Measurements from ENCODE around the gene UBE4A. TPM values are rescaled to one million over a fixed set of nuclear protein-coding genes. Genes with fewer than 3 reads are reported as not detected.
"Not testable (repeated sequence)": the region's sequence is repeated elsewhere in the genome, so short reads cannot be mapped to it uniquely, and the experiment has no call there.

The UBE4A gene
- total RNA-seq, 1 donor from 2014 or later = 16.1 TPM

DNA sequence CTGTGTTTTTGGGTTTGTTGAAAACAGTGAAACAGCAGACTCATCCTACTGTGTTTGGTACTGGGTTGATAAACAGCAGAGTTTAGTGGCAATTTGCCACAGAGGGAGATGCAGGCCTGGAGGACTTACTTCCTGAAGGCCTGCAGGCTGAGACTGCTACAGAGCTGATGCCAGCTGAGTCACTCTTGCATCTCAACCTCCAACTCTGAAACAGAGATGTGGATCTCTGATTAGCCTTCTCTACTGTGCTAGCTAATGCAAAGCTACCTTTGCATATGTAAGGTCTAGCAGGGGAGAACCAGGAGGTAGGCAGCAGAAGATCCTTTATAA lies 56.3 kb downstream of the UBE4A start:
- TF ChIP-seq, protein P1, sequence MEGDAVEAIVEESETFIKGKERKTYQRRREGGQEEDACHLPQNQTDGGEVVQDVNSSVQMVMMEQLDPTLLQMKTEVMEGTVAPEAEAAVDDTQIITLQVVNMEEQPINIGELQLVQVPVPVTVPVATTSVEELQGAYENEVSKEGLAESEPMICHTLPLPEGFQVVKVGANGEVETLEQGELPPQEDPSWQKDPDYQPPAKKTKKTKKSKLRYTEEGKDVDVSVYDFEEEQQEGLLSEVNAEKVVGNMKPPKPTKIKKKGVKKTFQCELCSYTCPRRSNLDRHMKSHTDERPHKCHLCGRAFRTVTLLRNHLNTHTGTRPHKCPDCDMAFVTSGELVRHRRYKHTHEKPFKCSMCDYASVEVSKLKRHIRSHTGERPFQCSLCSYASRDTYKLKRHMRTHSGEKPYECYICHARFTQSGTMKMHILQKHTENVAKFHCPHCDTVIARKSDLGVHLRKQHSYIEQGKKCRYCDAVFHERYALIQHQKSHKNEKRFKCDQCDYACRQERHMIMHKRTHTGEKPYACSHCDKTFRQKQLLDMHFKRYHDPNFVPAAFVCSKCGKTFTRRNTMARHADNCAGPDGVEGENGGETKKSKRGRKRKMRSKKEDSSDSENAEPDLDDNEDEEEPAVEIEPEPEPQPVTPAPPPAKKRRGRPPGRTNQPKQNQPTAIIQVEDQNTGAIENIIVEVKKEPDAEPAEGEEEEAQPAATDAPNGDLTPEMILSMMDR (IDR thresholded peaks at IDR 0.05; ENCODE audit: insufficient read depth, low read length, severe bottlenecking) = no peak
- H3K27me3 ChIP-seq (ENCODE audit: control insufficient read depth, insufficient read depth, low read length) = no peaks in the 10 kb centered on the region
- FAIRE-seq (no peak), DNase-seq (ENCODE audit: low read depth) (peak; percentile 75)
- peaks cover 4% of the 10 kb centered on the region for H3K36me3 ChIP-seq (ENCODE audit: control insufficient read depth, insufficient read depth, low read length)
- H3K4me3 ChIP-seq (ENCODE audit: low read depth, low read length) = no peak overlapping the region

DNA sequence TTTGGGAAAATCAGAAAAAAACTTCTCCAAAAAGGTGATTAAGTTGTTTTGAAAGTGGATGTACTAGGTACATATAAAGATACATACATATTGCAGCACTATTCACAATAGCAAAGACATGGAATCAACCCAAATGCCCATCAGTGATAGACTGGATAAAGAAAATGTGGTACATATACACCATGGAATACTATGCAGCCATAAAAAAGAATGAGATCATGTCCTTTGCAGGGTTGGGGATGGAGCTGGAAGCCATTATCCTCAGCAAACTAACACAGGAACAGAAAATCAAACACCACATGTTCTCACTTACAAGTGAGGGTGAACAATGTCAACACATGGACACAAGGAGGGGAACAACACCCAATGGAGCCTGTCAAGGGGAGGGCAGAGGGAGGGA lies 57.5 kb downstream of the UBE4A start:
- FAIRE-seq; H3K36me3 ChIP-seq (ENCODE audit: control insufficient read depth, insufficient read depth, low read length); DNase-seq (ENCODE audit: low read depth); H3K27me3 ChIP-seq (ENCODE audit: control insufficient read depth, insufficient read depth, low read length); H3K4me3 ChIP-seq (ENCODE audit: low read depth, low read length): not testable (repeated sequence)

DNA sequence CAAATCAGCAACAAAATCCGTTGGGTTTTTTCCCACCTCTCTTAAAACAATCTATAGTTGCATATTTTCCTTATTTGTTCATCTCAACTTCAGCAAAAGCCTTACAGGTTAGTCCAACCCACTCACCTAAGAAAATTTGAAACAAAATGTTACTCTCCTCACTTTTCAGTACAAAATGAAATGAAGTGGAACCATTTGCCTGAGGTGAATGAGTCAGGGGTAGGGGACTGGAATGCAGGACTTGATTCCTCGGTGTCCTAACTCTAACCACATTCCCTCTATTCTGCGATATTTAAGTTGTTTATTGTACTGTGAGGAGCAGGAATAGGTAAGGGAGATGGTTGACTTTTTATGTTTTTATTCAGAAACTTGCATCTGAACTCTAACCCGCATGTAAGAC lies 58.4 kb downstream of the UBE4A start:
- DNase-seq (ENCODE audit: low read depth) (no peak), FAIRE-seq (no peak)
- no peaks in the 10 kb centered on the region for H3K27me3 ChIP-seq (ENCODE audit: control insufficient read depth, insufficient read depth, low read length)
- peaks cover 4% of the 10 kb centered on the region for H3K36me3 ChIP-seq (ENCODE audit: control insufficient read depth, insufficient read depth, low read length)
- no peak overlapping the region for H3K4me3 ChIP-seq (ENCODE audit: low read depth, low read length)
- TF ChIP-seq, protein P1 (IDR thresholded peaks at IDR 0.05; ENCODE audit: insufficient read depth, low read length, severe bottlenecking) = no peak

DNA sequence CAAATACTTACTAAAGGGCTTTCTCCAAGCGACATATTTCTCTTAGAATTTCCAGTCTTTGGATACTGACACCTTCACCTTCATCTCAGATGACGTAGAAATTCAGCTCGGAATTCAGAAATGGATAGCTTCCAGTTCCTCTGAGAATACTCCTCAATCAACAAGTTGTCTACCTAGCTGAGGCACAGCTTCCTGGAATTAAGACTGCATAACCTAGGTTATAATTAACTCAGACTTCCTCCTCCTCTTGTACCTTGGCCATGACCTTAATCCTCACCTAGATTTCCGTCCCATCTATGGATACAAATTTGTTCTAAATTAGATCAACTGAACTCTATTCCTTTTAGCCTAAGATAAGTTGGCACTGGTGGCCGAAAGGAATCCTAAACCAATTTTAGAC lies 59.4 kb downstream of the UBE4A start:
- peaks cover 2% of the 10 kb centered on the region for H3K36me3 ChIP-seq (ENCODE audit: control insufficient read depth, insufficient read depth, low read length)
- FAIRE-seq (peak; percentile 23), DNase-seq (ENCODE audit: low read depth) (no peak)
- TF ChIP-seq, protein P1 (IDR thresholded peaks at IDR 0.05; ENCODE audit: insufficient read depth, low read length, severe bottlenecking) = no peak
- H3K27me3 ChIP-seq (ENCODE audit: control insufficient read depth, insufficient read depth, low read length) = no peaks in the 10 kb centered on the region
- no peak overlapping the region for H3K4me3 ChIP-seq (ENCODE audit: low read depth, low read length)

DNA sequence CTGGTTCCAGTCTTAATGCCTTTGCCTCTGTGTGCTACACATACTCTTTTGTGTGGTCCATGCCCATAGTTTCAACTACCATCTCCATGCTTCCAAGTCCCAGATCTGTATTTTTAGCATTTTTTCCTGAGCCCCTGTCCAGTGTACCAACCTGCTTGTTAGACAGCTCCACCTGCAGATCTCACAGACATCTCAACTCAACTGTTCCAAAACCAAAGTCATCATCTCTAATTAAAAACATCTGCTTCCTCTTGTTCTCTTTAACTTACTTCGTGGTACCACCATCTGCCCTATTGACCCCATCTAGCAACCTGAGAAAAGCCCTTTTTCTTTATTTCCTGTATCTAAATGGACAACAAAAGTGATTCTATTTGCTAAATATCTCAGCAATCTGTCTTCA lies 68.3 kb downstream of the UBE4A start:
- TF ChIP-seq, protein P1 (IDR thresholded peaks at IDR 0.05; ENCODE audit: insufficient read depth, low read length, severe bottlenecking) = no peak
- FAIRE-seq (no peak), DNase-seq (ENCODE audit: low read depth) (no peak)
- no peak overlapping the region for H3K4me3 ChIP-seq (ENCODE audit: low read depth, low read length)
- H3K36me3 ChIP-seq (ENCODE audit: control insufficient read depth, insufficient read depth, low read length) = no peaks in the 10 kb centered on the region
- no peaks in the 10 kb centered on the region for H3K27me3 ChIP-seq (ENCODE audit: control insufficient read depth, insufficient read depth, low read length)

DNA sequence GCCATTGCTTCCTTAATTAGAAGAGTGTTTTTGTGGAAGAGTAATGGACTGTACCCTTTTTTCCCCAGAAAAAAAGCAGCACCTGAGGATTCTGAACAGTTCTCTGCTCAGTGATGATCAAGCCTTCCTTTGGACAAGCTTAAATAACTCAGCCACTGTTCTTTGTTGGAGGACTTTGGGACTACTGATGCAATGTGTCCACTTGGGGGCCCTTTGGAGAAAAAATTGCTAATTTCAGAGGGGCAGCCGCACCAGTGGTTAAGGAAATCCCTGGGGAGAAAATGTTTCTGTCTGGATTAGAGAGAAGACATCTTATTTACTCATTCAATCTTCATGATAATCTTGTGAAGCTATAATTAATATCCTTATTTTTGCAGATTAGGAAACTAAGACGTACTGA lies 71.6 kb downstream of the UBE4A start:
- FAIRE-seq (no peak), DNase-seq (ENCODE audit: low read depth) (no peak)
- H3K36me3 ChIP-seq (ENCODE audit: control insufficient read depth, insufficient read depth, low read length) = no peaks in the 10 kb centered on the region
- H3K27me3 ChIP-seq (ENCODE audit: control insufficient read depth, insufficient read depth, low read length) = no peaks in the 10 kb centered on the region
- no peak overlapping the region for H3K4me3 ChIP-seq (ENCODE audit: low read depth, low read length)
- TF ChIP-seq, protein P1 (IDR thresholded peaks at IDR 0.05; ENCODE audit: insufficient read depth, low read length, severe bottlenecking) = no peak
